ENCODE data around the gene LILRA5.

The LILRA5 gene

GRCh38 chr19:54338521-54338920 lies 25.6 kb upstream of the LILRA5 start:
- H3K4me3 ChIP-seq (replicated peaks in 1 of 2; ENCODE audit: low read depth in 2 of 2, low read length in 2 of 2): no peak overlapping the region
- no peak for DNase-seq (ENCODE audit: low read depth in 2 of 2)
- no peak for TF ChIP-seq CTCF (IDR thresholded peaks at IDR 0.05; ENCODE audit: low read depth, low read length)

- no peak for DNase-seq (ENCODE audit: low read depth in 2 of 2)
- TF ChIP-seq CTCF (IDR thresholded peaks at IDR 0.05; ENCODE audit: low read depth, low read length): no peak
- no peak overlapping the region for H3K4me3 ChIP-seq (replicated peaks in 1 of 2; ENCODE audit: low read depth in 2 of 2, low read length in 2 of 2)
Observed at GRCh38 chr19:54337858-54338230, 24.9 kb upstream of the LILRA5 start.

- H3K4me3 ChIP-seq (replicated peaks in 1 of 2; ENCODE audit: low read depth in 2 of 2, low read length in 2 of 2): no peak overlapping the region
- no peak for DNase-seq (ENCODE audit: low read depth in 2 of 2)
- TF ChIP-seq CTCF (IDR thresholded peaks at IDR 0.05; ENCODE audit: low read depth, low read length): no peak
Observed at GRCh38 chr19:54336893-54337857, 24.2 kb upstream of the LILRA5 start.

GRCh38 chr19:54335979-54336892 lies 23.3 kb upstream of the LILRA5 start:
- no peak for DNase-seq (ENCODE audit: low read depth in 2 of 2)
- TF ChIP-seq CTCF (IDR thresholded peaks at IDR 0.05; ENCODE audit: low read depth, low read length): no peak

GRCh38 chr19:54335164-54335563 lies 22.2 kb upstream of the LILRA5 start:
- no peak for TF ChIP-seq CTCF (IDR thresholded peaks at IDR 0.05; ENCODE audit: low read depth, low read length)
- DNase-seq (ENCODE audit: low read depth in 2 of 2): no peak
- no peak overlapping the region for H3K4me3 ChIP-seq (replicated peaks in 1 of 2; ENCODE audit: low read depth in 2 of 2, low read length in 2 of 2)

More at GRCh38 chr19:54335979-54336892, 23.3 kb upstream of the LILRA5 start:
- H3K4me3 ChIP-seq (replicated peaks in 1 of 2; ENCODE audit: low read depth in 2 of 2, low read length in 2 of 2): no peak overlapping the region

- TF ChIP-seq CTCF (IDR thresholded peaks at IDR 0.05; ENCODE audit: low read depth, low read length): no peak
- peak in 1 of 2 donors; percentile 1 for DNase-seq (ENCODE audit: low read depth in 2 of 2)
- H3K4me3 ChIP-seq (replicated peaks in 1 of 2; ENCODE audit: low read depth in 2 of 2, low read length in 2 of 2): no peak overlapping the region
Observed at GRCh38 chr19:54333586-54334298, 20.8 kb upstream of the LILRA5 start.

Data from cardiac fibroblast (primary cell).